Measurements from ENCODE around the gene DOCK10.

Gene DOCK10

DNA sequence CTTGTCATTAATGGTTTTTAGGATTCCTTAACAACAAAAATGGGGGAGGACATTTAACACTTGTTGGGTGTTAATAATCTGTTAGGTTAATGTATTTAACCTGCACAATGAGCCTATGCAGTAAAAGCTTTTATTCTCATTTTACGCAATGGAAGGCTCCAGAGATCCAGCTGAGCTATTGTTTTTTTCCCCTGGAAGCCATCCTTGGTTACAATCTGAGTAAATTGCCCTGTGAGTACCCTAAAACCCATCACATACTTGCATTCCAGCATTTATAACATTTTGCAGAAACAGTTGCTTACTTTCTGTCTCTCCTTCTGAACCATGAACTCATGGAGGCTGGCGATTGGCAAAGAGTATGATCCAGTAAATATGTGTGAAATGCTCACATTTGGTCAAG lies 30.2 kb upstream of the DOCK10 start:
- Histone ChIP-seq H3K27ac (ENCODE audit: low read length) (no peak overlapping the region), H3K27me3 (ENCODE audit: insufficient read depth, low read length, poor library complexity) (no peaks in the 10 kb centered on the region), H4K20me1 (ENCODE audit: insufficient read depth, low read length) (no peaks in the 10 kb centered on the region), H3K36me3 (ENCODE audit: insufficient read depth, low read length) (no peaks in the 10 kb centered on the region), H3K4me1 (ENCODE audit: insufficient read depth, low read length) (no peaks in the 10 kb centered on the region), H3K9ac (ENCODE audit: low read depth, low read length) (no peak overlapping the region), H3K4me3 (ENCODE audit: low read depth in 1 of 2, low read length in 2 of 2) (no peak overlapping the region), H2AFZ (ENCODE audit: low read depth, low read length) (no peak overlapping the region), H3K79me2 (ENCODE audit: insufficient read depth, low read length) (no peaks in the 10 kb centered on the region), H3K4me2 (ENCODE audit: insufficient read depth, low read length) (no peak overlapping the region), H3K9me3 (ENCODE audit: insufficient read depth, low read length, severe bottlenecking) (peaks cover 5% of the 10 kb centered on the region)
- ATAC-seq (ENCODE audit: insufficient read depth, low read depth), result no peak
- no peak for TF ChIP-seq EZH2 (IDR thresholded peaks at IDR 0.05; ENCODE audit: borderline replicate concordance, low read depth, low read length, severe bottlenecking)
- DNase-seq, result no peak

DNA sequence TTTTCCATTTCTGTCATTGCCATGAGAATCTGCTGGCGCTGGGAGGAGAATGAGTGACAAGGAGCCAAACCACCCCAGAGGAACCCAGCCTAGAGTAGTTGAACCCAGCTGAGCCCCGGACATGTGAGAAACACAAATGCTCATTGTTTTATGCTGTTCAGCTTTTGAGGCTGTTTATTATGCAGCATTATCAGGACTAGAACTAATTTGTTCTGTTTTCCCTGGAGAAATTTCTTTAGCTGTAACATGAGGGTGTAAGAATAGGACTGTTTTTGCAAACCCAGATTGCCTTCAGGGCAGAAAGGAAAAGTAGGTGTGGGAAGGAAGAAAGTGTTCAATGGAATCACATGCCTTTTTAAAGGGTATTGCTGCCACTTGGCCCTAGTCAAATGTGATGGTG lies 28.5 kb upstream of the DOCK10 start:
- Histone ChIP-seq H3K27ac (ENCODE audit: low read length) (no peak overlapping the region), H3K4me1 (ENCODE audit: insufficient read depth, low read length) (no peaks in the 10 kb centered on the region), H3K27me3 (ENCODE audit: insufficient read depth, low read length, poor library complexity) (no peaks in the 10 kb centered on the region), H3K79me2 (ENCODE audit: insufficient read depth, low read length) (no peaks in the 10 kb centered on the region), H4K20me1 (ENCODE audit: insufficient read depth, low read length) (no peaks in the 10 kb centered on the region), H3K9ac (ENCODE audit: low read depth, low read length) (no peak overlapping the region), H2AFZ (ENCODE audit: low read depth, low read length) (no peak overlapping the region), H3K9me3 (ENCODE audit: insufficient read depth, low read length, severe bottlenecking) (peaks cover 5% of the 10 kb centered on the region), H3K4me2 (ENCODE audit: insufficient read depth, low read length) (no peak overlapping the region), H3K36me3 (ENCODE audit: insufficient read depth, low read length) (no peaks in the 10 kb centered on the region), H3K4me3 (ENCODE audit: low read depth in 1 of 2, low read length in 2 of 2) (no peak overlapping the region)
- TF ChIP-seq, protein P1, sequence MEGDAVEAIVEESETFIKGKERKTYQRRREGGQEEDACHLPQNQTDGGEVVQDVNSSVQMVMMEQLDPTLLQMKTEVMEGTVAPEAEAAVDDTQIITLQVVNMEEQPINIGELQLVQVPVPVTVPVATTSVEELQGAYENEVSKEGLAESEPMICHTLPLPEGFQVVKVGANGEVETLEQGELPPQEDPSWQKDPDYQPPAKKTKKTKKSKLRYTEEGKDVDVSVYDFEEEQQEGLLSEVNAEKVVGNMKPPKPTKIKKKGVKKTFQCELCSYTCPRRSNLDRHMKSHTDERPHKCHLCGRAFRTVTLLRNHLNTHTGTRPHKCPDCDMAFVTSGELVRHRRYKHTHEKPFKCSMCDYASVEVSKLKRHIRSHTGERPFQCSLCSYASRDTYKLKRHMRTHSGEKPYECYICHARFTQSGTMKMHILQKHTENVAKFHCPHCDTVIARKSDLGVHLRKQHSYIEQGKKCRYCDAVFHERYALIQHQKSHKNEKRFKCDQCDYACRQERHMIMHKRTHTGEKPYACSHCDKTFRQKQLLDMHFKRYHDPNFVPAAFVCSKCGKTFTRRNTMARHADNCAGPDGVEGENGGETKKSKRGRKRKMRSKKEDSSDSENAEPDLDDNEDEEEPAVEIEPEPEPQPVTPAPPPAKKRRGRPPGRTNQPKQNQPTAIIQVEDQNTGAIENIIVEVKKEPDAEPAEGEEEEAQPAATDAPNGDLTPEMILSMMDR (IDR thresholded peaks at IDR 0.05; ENCODE audit: borderline replicate concordance, extremely low read depth, low read length, poor library complexity, severe bottlenecking), result no peak
- TF ChIP-seq EZH2 (IDR thresholded peaks at IDR 0.05; ENCODE audit: borderline replicate concordance, low read depth, low read length, severe bottlenecking), result no peak
- DNase-seq (no peak), ATAC-seq (ENCODE audit: insufficient read depth, low read depth) (no peak)

DNA sequence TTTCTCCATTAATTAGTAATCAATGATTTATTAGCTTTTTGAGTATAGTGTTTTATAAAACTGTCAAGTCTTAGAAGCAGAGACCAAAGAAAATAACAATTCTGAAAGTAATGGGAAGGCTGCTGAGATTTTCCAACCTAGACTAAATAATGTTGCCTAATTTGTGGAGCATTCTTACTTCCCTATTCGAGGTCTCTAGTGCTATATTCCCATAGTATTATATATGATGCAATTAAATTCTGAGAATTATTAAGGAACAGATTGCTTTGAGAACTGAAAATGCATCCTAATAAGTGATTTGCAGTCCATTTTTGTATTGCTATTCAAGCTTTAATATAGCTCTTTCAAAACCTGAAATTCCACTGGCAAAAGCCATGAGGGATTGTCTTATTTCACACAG lies 27.7 kb upstream of the DOCK10 start:
- Histone ChIP-seq H3K4me3 (ENCODE audit: low read depth in 1 of 2, low read length in 2 of 2) (no peak overlapping the region), H3K4me1 (ENCODE audit: insufficient read depth, low read length) (no peaks in the 10 kb centered on the region), H2AFZ (ENCODE audit: low read depth, low read length) (no peak overlapping the region), H3K4me2 (ENCODE audit: insufficient read depth, low read length) (no peak overlapping the region), H3K36me3 (ENCODE audit: insufficient read depth, low read length) (no peaks in the 10 kb centered on the region), H3K9ac (ENCODE audit: low read depth, low read length) (no peak overlapping the region), H3K27me3 (ENCODE audit: insufficient read depth, low read length, poor library complexity) (no peaks in the 10 kb centered on the region), H3K27ac (ENCODE audit: low read length) (no peak overlapping the region), H4K20me1 (ENCODE audit: insufficient read depth, low read length) (no peaks in the 10 kb centered on the region), H3K79me2 (ENCODE audit: insufficient read depth, low read length) (no peaks in the 10 kb centered on the region), H3K9me3 (ENCODE audit: insufficient read depth, low read length, severe bottlenecking) (peaks cover 5% of the 10 kb centered on the region)
- DNase-seq (no peak), ATAC-seq (ENCODE audit: insufficient read depth, low read depth) (no peak)
- no peak for TF ChIP-seq EZH2 (IDR thresholded peaks at IDR 0.05; ENCODE audit: borderline replicate concordance, low read depth, low read length, severe bottlenecking)
- TF ChIP-seq, protein P1 (IDR thresholded peaks at IDR 0.05; ENCODE audit: borderline replicate concordance, extremely low read depth, low read length, poor library complexity, severe bottlenecking), result no peak

DNA sequence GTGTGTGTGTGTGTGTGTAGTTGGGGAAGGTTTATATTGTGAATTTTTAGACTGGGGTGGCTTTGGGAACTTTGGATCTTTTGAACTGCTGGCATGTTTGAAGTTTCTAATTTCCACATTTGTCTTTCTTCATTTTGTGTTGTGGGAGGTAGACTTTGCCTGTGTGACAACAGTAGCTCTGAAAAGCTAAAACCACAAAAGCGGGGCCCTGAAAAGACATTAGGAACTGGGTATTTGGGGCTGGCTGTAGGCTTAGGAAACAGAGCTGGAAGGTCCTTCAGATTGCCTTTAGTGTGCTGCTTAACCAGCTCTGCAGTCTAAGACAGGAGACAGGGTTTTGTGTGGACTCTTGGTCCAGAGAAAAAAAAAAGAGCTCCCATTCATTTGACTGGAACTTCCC lies 27.2 kb upstream of the DOCK10 start:
- Histone ChIP-seq H3K4me1 (ENCODE audit: insufficient read depth, low read length) (peaks cover 2% of the 10 kb centered on the region), H4K20me1 (ENCODE audit: insufficient read depth, low read length) (no peaks in the 10 kb centered on the region), H3K4me3 (ENCODE audit: low read depth in 1 of 2, low read length in 2 of 2) (no peak overlapping the region), H3K9me3 (ENCODE audit: insufficient read depth, low read length, severe bottlenecking) (peaks cover 5% of the 10 kb centered on the region), H3K36me3 (ENCODE audit: insufficient read depth, low read length) (no peaks in the 10 kb centered on the region), H3K79me2 (ENCODE audit: insufficient read depth, low read length) (no peaks in the 10 kb centered on the region), H3K27ac (ENCODE audit: low read length) (no peak overlapping the region), H3K27me3 (ENCODE audit: insufficient read depth, low read length, poor library complexity) (no peaks in the 10 kb centered on the region), H2AFZ (ENCODE audit: low read depth, low read length) (no peak overlapping the region), H3K4me2 (ENCODE audit: insufficient read depth, low read length) (no peak overlapping the region), H3K9ac (ENCODE audit: low read depth, low read length) (no peak overlapping the region)
- TF ChIP-seq EZH2 (IDR thresholded peaks at IDR 0.05; ENCODE audit: borderline replicate concordance, low read depth, low read length, severe bottlenecking), result no peak
- TF ChIP-seq, protein P1 (IDR thresholded peaks at IDR 0.05; ENCODE audit: borderline replicate concordance, extremely low read depth, low read length, poor library complexity, severe bottlenecking), result no peak
- no peak for DNase-seq
- ATAC-seq (ENCODE audit: insufficient read depth, low read depth), result no peak

All from DND-41 (cell line).